Natural killer cell (primary cell): ENCODE data around the gene ST6GALNAC4. TPM values are rescaled to one million over a fixed set of nuclear protein-coding genes. Genes with fewer than 3 reads are reported as not detected.

Source experiments
- ATAC-seq, 3 donors: fragments of 150-1000 bp in 2 of 3; fragments of 200-7000 bp in 1 of 3; cut with Tn5 transposase; 1 replicate in 1 of 3; 2 replicates in 2 of 3; pipeline ENCODE4 v1.10.0; 2021; ENCODE audit warnings: mild to moderate bottlenecking in 2 of 3, moderate library complexity in 2 of 3
- DNase-seq, 2 donors: peaks; one replicate each; pipeline versions ENCODE4 v3.0.0 to v3.0.0-alpha.2; 2013 to 2021; ENCODE audit warnings: mixed read lengths in 1 of 2
- H3K27ac ChIP-seq: one replicate; pipeline ENCODE4 v1.5.1; 2013; ENCODE audit warnings: mild to moderate bottlenecking, low read length
- H3K27me3 ChIP-seq: one replicate; pipeline ENCODE4 v1.6.1; 2013; ENCODE audit warnings: low read length; ENCODE audit not compliant: control insufficient read depth, insufficient read depth
- H3K36me3 ChIP-seq: one replicate; pipeline ENCODE4 v1.6.1; 2013; ENCODE audit warnings: low read length; ENCODE audit not compliant: control insufficient read depth, insufficient read depth
- H3K4me1 ChIP-seq: one replicate; pipeline ENCODE4 v1.6.1; 2013; ENCODE audit warnings: low read length; ENCODE audit not compliant: control insufficient read depth, insufficient read depth
- H3K4me3 ChIP-seq: one replicate; pipeline ENCODE4 v1.5.1; 2013; ENCODE audit warnings: low read length
- H3K9me3 ChIP-seq: one replicate; pipeline ENCODE4 v1.6.1; 2013; ENCODE audit warnings: low read length; ENCODE audit not compliant: control insufficient read depth, insufficient read depth
- H3K27ac Mint-ChIP-seq, 2 donors: one replicate each; pipeline ENCODE4 v1.8.0; 2022; ENCODE audit warnings: mild to moderate bottlenecking in 2 of 2, mixed read lengths in 2 of 2, moderate library complexity in 1 of 2
- H3K27me3 Mint-ChIP-seq, 2 donors: one replicate each; pipeline ENCODE4 v1.8.0; 2022; ENCODE audit warnings: low read depth in 2 of 2, mixed read lengths in 2 of 2
- H3K36me3 Mint-ChIP-seq: one replicate; pipeline ENCODE4 v1.8.0; 2022; ENCODE audit warnings: mixed read lengths
- H3K4me1 Mint-ChIP-seq, 2 donors: one replicate each; pipeline ENCODE4 v1.8.0; 2022; ENCODE audit warnings: mixed read lengths in 2 of 2
- H3K4me3 Mint-ChIP-seq: one replicate; pipeline ENCODE4 v1.8.0; 2022; ENCODE audit warnings: mild to moderate bottlenecking, moderate library complexity, mixed read lengths
- H3K9me3 Mint-ChIP-seq, 2 donors: one replicate each; pipeline ENCODE4 v1.8.0; 2022; ENCODE audit warnings: mixed read lengths in 2 of 2
- WGBS: methylation state at CpG from one replicate; pipeline ENCODE4 v1.1.7; 2013; ENCODE audit warnings: missing lambda C conversion rate; ENCODE audit not compliant: insufficient coverage; 5-methylcytosine and 5-hydroxymethylcytosine counted together
- intact Hi-C: fragments of 100-400 bp; cut with micrococcal nuclease; formaldehyde crosslinking; loops from one replicate; pipeline ENCODE4 v1.14.2; 2022
- total RNA-seq, 4 donors: library from RNA; stranded (reverse); fragments of 120-200 nt in 1 of 4; gene quantifications; one replicate each; pipeline versions ENCODE4 v1.2.3 to v1.2.4, GENCODE V29; 2013 to 2022
- TF ChIP-seq, protein P1 (sequence below): fragments of 200-600 bp; IDR thresholded peaks from one replicate; pipeline ENCODE4 v1.8.0; 2022; ENCODE audit warnings: antibody characterized with exemption

The ST6GALNAC4 gene
- total RNA-seq: 10 to 100 TPM; 18.8 to 33.0 (median 20.4) TPM
- 21.3 TPM for total RNA-seq (2013)

DNA sequence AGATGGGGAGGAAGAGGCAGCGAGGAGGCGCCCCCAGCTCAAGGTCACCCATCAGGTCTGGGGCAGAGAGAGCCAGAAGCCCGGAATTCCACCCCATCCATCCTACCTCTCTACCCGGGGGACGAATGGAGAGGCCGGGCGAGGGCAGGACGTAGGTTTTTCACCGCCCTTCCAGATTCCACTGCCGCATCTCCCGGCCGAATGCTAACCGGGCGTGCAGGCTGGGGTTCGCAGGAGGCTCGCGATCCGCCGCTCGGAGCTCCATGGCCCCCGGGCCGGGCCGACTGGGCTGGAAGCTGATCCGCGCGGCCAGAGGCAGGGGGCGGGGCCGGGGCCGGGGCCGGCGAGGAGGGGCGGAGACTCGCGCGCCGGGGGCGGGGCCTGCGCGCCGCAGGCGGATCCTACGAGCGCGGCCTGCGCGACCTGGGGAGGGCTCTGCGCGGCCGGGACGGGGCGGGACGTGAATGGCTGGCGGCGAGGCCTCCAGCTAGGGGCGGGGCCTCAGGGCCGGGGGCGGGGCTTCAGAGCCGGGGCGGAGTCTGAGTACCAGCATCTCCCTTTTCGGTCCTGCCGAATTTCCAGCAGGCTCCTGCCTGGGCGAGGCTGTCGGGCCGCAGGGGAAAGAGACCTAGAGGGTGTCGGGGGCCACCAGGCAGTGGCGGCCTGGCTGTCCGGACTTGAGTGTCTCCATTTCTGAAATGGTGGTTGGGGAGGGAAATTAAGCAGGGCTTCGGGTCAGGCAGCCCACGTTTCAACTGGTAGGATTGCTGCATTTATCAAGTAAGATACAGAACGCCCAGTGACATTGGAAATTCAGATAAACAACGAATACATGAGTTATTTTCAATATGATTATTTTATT is at the start of gene ST6GALNAC4:
Gene ST6GALNAC4, minus strand, starts transcription at position 322 of the 862 bp plus-strand sequence. CDS start 622 bp downstream, outside the sequence.
- peak; percentile 93 to 96 for DNase-seq
- peaks cover 15 to 40% of the 10 kb centered on the region in 2 donors for H3K4me1 Mint-ChIP-seq

GRCh38 chr9:127965953-127966352 is 49.1 kb upstream of the ST6GALNAC4 start:
- ATAC-seq: no peak
- TF ChIP-seq, protein P1, sequence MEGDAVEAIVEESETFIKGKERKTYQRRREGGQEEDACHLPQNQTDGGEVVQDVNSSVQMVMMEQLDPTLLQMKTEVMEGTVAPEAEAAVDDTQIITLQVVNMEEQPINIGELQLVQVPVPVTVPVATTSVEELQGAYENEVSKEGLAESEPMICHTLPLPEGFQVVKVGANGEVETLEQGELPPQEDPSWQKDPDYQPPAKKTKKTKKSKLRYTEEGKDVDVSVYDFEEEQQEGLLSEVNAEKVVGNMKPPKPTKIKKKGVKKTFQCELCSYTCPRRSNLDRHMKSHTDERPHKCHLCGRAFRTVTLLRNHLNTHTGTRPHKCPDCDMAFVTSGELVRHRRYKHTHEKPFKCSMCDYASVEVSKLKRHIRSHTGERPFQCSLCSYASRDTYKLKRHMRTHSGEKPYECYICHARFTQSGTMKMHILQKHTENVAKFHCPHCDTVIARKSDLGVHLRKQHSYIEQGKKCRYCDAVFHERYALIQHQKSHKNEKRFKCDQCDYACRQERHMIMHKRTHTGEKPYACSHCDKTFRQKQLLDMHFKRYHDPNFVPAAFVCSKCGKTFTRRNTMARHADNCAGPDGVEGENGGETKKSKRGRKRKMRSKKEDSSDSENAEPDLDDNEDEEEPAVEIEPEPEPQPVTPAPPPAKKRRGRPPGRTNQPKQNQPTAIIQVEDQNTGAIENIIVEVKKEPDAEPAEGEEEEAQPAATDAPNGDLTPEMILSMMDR: no peak
- Histone ChIP-seq H3K9me3 (no peaks in the 10 kb centered on the region), H3K27ac (no peak overlapping the region), H3K27me3 (no peaks in the 10 kb centered on the region), H3K36me3 (no peaks in the 10 kb centered on the region), H3K4me3 (no peak overlapping the region), H3K4me1 (peaks cover 76% of the 10 kb centered on the region)
- Mint-ChIP-seq H3K27ac (no peak overlapping the region), H3K9me3 (no peaks in the 10 kb centered on the region), H3K27me3 (no peaks in the 10 kb centered on the region), H3K4me1 (peaks cover 12 to 25% of the 10 kb centered on the region in 2 donors), H3K4me3 (no peak overlapping the region), H3K36me3 (no peaks in the 10 kb centered on the region)
- 92% methylated on average over 6 of the region's 6 CpGs for WGBS
- intact Hi-C loops: no loop called here
- DNase-seq: no peak

More for the DNA sequence above, at the start of gene ST6GALNAC4:
- intact Hi-C loops: loop anchor here (1.0 to 10.0 kb wide), 3 partner anchors 11 to 692 kb away; no protein-coding TSS in a partner anchor
- no peaks in the 10 kb centered on the region for H3K9me3 Mint-ChIP-seq
- Histone ChIP-seq H3K4me1 (peaks cover 62% of the 10 kb centered on the region), H3K4me3 (peak within 1 kb of the TSS; percentile 84), H3K9me3 (no peaks in the 10 kb centered on the region), H3K36me3 (peaks cover 18% of the 10 kb centered on the region), H3K27me3 (no peaks in the 10 kb centered on the region), H3K27ac (peak within 1 kb of the TSS; percentile 76)
- WGBS: 2% methylated on average over 69 of the region's 71 CpGs
- H3K27me3 Mint-ChIP-seq: no peaks in the 10 kb centered on the region
- H3K36me3 Mint-ChIP-seq: no peaks in the 10 kb centered on the region
- TF ChIP-seq, protein P1: no peak
- peak within 1 kb of the TSS; percentile 79 for H3K4me3 Mint-ChIP-seq
- H3K27ac Mint-ChIP-seq: peak within 1 kb of the TSS in 1 of 2 donors; percentile 74
- peak; percentile 97 to 99 (median 98) for ATAC-seq

- ATAC-seq (no peak), DNase-seq (peak in 1 of 2 donors; percentile 52)
- Mint-ChIP-seq H3K4me1 (peaks cover 6 to 13% of the 10 kb centered on the region in 2 donors), H3K27me3 (no peaks in the 10 kb centered on the region), H3K36me3 (no peaks in the 10 kb centered on the region), H3K4me3 (no peak overlapping the region), H3K27ac (no peak overlapping the region), H3K9me3 (no peaks in the 10 kb centered on the region)
- TF ChIP-seq, protein P1: no peak
- Histone ChIP-seq H3K4me3 (no peak overlapping the region), H3K4me1 (peaks cover 63% of the 10 kb centered on the region), H3K9me3 (no peaks in the 10 kb centered on the region), H3K27me3 (no peaks in the 10 kb centered on the region), H3K27ac (no peak overlapping the region), H3K36me3 (no peaks in the 10 kb centered on the region)
- 93% methylated on average over 19 of the region's 19 CpGs for WGBS
- intact Hi-C loops: no loop called here
Observed at GRCh38 chr9:127963359-127964064, 46.7 kb upstream of the ST6GALNAC4 start.
